Measurements from ENCODE around the gene RAB3GAP2. TPM values are rescaled to one million over a fixed set of nuclear protein-coding genes. Genes with fewer than 3 reads are reported as not detected.

Gene RAB3GAP2
- total and polyA plus RNA-seq, 2 donors (not counting 1 experiment from before 2014, with no cell fraction given): 16.9 to 70.5 TPM

- H3K27ac Mint-ChIP-seq: no peak overlapping the region
- no peaks in the 10 kb centered on the region for H3K27me3 Mint-ChIP-seq
These were observed 87.7 kb downstream of the RAB3GAP2 start for GRCh38 chr1:220184506-220184905.

GRCh38 chr1:220182656-220183055 is 89.6 kb downstream of the RAB3GAP2 start:
- DNase-seq (no peak), ATAC-seq (ENCODE audit: low read depth) (no peak)
- 100% methylated on average over 1 of the region's 2 CpGs for WGBS (ENCODE audit: insufficient coverage)
- H3K27ac Mint-ChIP-seq: no peak overlapping the region
- Histone ChIP-seq H3K79me2 (ENCODE audit: control insufficient read depth, insufficient read depth, low read length) (no peaks in the 10 kb centered on the region), H3K4me1 (ENCODE audit: control insufficient read depth in 2 of 2, insufficient read depth in 2 of 2, low read length in 2 of 2) (no peaks in the 10 kb centered on the region), H3K4me2 (replicated peaks; ENCODE audit: low read depth, low read length, poor library complexity, severe bottlenecking) (no peak overlapping the region), H4K20me1 (ENCODE audit: control insufficient read depth, insufficient read depth, low read length, poor library complexity, severe bottlenecking) (no peaks in the 10 kb centered on the region), H3K27me3 (replicated peaks in 1 of 4; ENCODE audit: control extremely low read depth in 1 of 4, control insufficient read depth in 3 of 4, insufficient read depth in 4 of 4, low read length in 3 of 4) (no peaks in the 10 kb centered on the region), H3K9ac (ENCODE audit: low read length) (no peak overlapping the region), H3K9me3 (ENCODE audit: control extremely low read depth in 1 of 3, control insufficient read depth in 2 of 3, insufficient read depth in 1 of 3, low read length in 2 of 3) (peaks cover 0 to 1% (median 0%) of the 10 kb centered on the region in 3 donors), H3K27ac (ENCODE audit: low read length in 2 of 2) (no peak overlapping the region), H3K36me3 (replicated peaks in 1 of 2; ENCODE audit: control extremely low read depth in 1 of 2, control insufficient read depth in 1 of 2, extremely low read depth in 1 of 2, insufficient read depth in 2 of 2, low read length in 1 of 2) (peaks cover 13 to 26% of the 10 kb centered on the region in 2 experiments), H2AFZ (ENCODE audit: insufficient read depth, low read depth, low read length, poor library complexity, severe bottlenecking) (no peak overlapping the region), H3K4me3 (ENCODE audit: control extremely low read depth in 1 of 5, extremely low read depth in 1 of 5, insufficient read depth in 1 of 5, low read depth in 2 of 5, low read length in 4 of 5) (no peak overlapping the region)
- no peaks in the 10 kb centered on the region for H3K9me3 Mint-ChIP-seq (ENCODE audit: insufficient read depth)
- ChIA-PET POLR2A (no interaction called here), CTCF (no interaction called here)
- H3K27me3 Mint-ChIP-seq: no peaks in the 10 kb centered on the region
- TF ChIP-seq, protein P1, sequence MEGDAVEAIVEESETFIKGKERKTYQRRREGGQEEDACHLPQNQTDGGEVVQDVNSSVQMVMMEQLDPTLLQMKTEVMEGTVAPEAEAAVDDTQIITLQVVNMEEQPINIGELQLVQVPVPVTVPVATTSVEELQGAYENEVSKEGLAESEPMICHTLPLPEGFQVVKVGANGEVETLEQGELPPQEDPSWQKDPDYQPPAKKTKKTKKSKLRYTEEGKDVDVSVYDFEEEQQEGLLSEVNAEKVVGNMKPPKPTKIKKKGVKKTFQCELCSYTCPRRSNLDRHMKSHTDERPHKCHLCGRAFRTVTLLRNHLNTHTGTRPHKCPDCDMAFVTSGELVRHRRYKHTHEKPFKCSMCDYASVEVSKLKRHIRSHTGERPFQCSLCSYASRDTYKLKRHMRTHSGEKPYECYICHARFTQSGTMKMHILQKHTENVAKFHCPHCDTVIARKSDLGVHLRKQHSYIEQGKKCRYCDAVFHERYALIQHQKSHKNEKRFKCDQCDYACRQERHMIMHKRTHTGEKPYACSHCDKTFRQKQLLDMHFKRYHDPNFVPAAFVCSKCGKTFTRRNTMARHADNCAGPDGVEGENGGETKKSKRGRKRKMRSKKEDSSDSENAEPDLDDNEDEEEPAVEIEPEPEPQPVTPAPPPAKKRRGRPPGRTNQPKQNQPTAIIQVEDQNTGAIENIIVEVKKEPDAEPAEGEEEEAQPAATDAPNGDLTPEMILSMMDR (IDR thresholded peaks at IDR 0.05): no peak
- TF ChIP-seq EZH2 (IDR thresholded peaks at IDR 0.05; ENCODE audit: borderline replicate concordance, insufficient read depth, low read depth, low read length, poor library complexity, severe bottlenecking): no peak
- no peaks in the 10 kb centered on the region for H3K4me1 Mint-ChIP-seq
- no peak overlapping the region for H3K4me3 Mint-ChIP-seq
- intact Hi-C loops (cut with micrococcal nuclease): no loop called here

More at GRCh38 chr1:220184506-220184905, 87.7 kb downstream of the RAB3GAP2 start:
- Histone ChIP-seq H3K4me1 (ENCODE audit: control insufficient read depth in 2 of 2, insufficient read depth in 2 of 2, low read length in 2 of 2) (no peaks in the 10 kb centered on the region), H3K4me3 (ENCODE audit: control extremely low read depth in 1 of 5, extremely low read depth in 1 of 5, insufficient read depth in 1 of 5, low read depth in 2 of 5, low read length in 4 of 5) (no peak overlapping the region), H4K20me1 (ENCODE audit: control insufficient read depth, insufficient read depth, low read length, poor library complexity, severe bottlenecking) (no peaks in the 10 kb centered on the region), H3K79me2 (ENCODE audit: control insufficient read depth, insufficient read depth, low read length) (no peaks in the 10 kb centered on the region), H3K27ac (ENCODE audit: low read length in 2 of 2) (no peak overlapping the region), H3K9me3 (ENCODE audit: control extremely low read depth in 1 of 3, control insufficient read depth in 2 of 3, insufficient read depth in 1 of 3, low read length in 2 of 3) (peaks cover 0 to 1% (median 0%) of the 10 kb centered on the region in 3 donors), H2AFZ (ENCODE audit: insufficient read depth, low read depth, low read length, poor library complexity, severe bottlenecking) (no peak overlapping the region), H3K36me3 (replicated peaks in 1 of 2; ENCODE audit: control extremely low read depth in 1 of 2, control insufficient read depth in 1 of 2, extremely low read depth in 1 of 2, insufficient read depth in 2 of 2, low read length in 1 of 2) (peaks cover 12 to 34% of the 10 kb centered on the region in 2 experiments), H3K27me3 (replicated peaks in 1 of 4; ENCODE audit: control extremely low read depth in 1 of 4, control insufficient read depth in 3 of 4, insufficient read depth in 4 of 4, low read length in 3 of 4) (no peaks in the 10 kb centered on the region), H3K9ac (ENCODE audit: low read length) (no peak overlapping the region), H3K4me2 (replicated peaks; ENCODE audit: low read depth, low read length, poor library complexity, severe bottlenecking) (no peak overlapping the region)
- WGBS (ENCODE audit: insufficient coverage): no CpG with 5 or more reads among the region's 1 CpG
- ChIA-PET POLR2A (no interaction called here), CTCF (interaction anchor here (1.2 kb wide), 1 partner anchor 593 kb away, joined by 3 read pairs; no protein-coding TSS in a partner anchor)
- intact Hi-C loops (cut with micrococcal nuclease): no loop called here
- TF ChIP-seq, protein P1 (IDR thresholded peaks at IDR 0.05): no peak
- TF ChIP-seq EZH2 (IDR thresholded peaks at IDR 0.05; ENCODE audit: borderline replicate concordance, insufficient read depth, low read depth, low read length, poor library complexity, severe bottlenecking): no peak
- DNase-seq (no peak), ATAC-seq (ENCODE audit: low read depth) (no peak)
- no peak overlapping the region for H3K4me3 Mint-ChIP-seq
- H3K4me1 Mint-ChIP-seq: no peaks in the 10 kb centered on the region
- H3K9me3 Mint-ChIP-seq (ENCODE audit: insufficient read depth): no peaks in the 10 kb centered on the region

Measured in B cell (primary cell).